GM19372 (cell line): Measurements from ENCODE around the gene ANKRD34C.

Experiments used
- ATAC-seq: cut with Tn5 transposase; IDR thresholded peaks from one replicate; pipeline ENCODE4 v1.9.1; 2021; ENCODE audit warnings: mild to moderate bottlenecking, low read depth, moderate library complexity; ENCODE audit not compliant: unreplicated experiment

ANKRD34C gene

DNA sequence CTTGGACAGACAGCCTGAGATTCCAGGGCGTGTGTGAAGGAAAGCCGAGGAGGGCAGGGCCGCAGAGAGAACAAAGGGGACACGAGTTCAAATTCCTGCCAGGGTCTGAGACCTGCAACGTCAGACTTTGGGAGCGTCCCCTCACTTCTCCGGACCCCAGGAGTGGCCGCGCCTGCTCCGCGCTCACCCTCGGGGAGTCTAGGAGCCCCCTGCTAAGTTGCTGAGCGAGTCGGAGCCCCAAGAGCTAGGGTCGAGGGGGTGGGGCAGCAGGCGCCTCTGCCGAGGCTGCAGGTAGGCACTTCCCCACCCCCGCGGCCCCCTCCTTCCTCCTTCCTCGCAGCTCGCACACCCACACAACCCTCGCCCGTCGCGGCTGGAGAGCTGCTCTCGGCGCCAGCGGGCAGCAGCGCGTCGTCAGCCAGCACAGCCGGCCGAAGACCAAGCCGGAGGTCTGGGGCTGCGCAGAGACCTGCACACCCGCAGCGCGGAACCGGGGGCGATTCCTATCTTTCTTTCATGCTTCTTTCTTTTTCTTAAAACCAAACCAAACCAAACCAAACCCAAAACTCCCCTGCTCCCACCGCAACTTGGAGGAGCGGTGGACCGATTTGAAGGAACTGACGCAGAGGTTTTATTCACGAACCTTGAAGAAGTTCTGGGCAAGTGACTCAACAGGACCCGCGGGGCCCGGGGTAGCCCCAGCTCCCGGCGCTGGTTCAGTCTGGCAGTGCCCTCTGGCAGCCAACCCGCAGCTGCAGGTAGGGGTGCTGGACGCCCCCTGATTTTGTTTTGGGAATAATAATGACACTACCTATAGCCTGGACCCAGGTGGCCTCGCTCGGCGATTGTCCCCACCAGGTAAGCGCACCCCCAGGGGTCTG, at the start of gene ANKRD34C:
TSS of gene ANKRD34C (plus strand) at position 352 of the 881 bp plus-strand sequence. CDS start 10,563 bp downstream, outside the sequence.
- no peak for ATAC-seq

DNA sequence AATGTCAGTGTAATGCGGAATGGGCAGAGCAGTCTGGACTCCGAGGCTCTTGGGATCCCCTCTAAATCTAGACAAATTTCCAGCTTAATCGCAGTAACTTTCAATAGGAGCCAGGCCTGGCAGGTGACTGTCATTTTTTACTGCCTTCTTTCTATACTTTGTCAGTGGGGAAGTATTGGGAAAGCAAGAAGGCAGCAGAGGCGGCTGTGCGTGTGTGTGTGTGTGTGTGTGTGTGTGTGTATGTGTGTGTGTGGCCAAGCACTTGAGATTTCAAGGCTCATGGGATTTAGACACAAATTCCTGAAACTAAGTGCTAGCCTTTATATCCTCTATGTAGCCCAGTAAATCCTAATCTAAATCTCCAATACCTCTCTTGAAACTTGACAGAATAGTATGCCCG, 49.3 kb upstream of the ANKRD34C start:
- ATAC-seq = no peak

DNA sequence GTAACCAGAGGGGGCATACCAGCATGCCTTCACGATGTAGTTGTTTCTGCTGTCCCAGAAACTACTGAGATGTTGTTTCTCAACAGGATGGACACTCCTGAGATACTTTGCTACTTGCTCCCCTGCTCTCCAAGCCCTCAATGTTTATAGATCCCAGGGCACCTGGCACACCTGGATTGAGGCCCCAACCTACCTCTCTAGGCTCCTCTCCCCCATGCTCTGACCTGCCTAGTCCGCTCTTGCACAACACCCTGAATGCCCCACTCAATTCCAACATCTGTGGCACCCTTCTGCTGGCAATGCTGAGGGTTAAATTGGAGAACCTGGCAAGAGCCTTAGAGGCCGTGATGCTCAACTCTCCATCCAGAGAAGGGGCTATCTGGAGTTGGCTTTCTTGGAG, 42.5 kb upstream of the ANKRD34C start:
- ATAC-seq = no peak

DNA sequence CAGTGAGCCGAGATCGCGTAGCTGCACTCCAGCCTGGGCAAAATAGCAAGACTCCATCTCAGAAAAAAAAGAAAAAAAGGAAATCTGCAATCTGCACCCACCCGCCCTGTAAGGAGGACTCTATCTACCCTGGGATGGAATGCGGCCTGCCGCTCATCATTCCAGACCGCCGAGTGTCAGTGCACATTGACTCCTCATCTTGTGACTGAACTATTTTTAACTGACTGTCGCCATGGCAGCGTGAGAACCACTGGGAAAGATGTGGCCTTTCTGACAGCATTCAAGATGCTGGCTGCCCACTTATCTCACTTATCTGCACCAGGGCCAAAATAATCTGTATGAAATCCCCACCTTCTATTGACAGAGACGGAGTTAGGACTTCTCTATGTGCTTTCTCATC, 38.8 kb upstream of the ANKRD34C start:
- no peak for ATAC-seq

DNA sequence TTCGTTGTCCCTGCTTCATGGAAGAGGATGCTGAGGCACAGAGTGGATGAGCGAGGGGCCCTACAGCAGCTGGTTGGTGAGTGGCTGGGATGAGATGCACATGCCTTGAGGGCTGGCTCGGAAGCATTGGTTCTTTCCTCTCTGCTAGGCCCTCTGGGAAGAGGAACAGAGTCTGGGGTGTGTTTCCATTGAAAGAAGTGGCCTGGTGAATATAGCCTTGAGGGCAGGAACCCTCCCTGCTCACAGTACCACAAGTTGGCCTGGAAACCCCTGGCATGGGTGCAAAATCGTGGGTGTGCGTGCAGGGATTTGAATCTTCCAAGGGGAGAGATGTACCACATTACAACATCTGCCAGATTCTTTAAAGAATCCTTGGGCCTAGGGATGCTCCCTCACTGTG, 37.6 kb upstream of the ANKRD34C start:
- no peak for ATAC-seq

DNA sequence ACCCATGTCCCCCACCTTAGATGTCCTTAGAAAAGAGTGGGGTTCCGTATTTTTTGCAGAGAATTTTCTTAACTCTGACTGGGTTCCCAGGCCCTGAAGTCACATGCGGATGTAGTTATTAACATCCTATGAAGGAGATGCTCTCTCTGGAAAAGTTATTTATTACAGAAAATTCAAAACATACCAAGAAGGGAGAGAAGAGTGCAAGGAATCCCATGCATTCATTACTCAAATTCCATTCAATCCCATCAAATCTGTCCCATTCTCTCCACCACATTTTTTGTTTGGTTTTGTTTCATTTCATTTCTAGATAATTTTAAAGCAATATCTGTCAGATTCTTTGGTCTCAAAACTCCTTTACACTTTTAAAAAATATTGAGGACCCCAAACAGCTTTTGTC, 34.3 kb upstream of the ANKRD34C start:
- no peak for ATAC-seq

DNA sequence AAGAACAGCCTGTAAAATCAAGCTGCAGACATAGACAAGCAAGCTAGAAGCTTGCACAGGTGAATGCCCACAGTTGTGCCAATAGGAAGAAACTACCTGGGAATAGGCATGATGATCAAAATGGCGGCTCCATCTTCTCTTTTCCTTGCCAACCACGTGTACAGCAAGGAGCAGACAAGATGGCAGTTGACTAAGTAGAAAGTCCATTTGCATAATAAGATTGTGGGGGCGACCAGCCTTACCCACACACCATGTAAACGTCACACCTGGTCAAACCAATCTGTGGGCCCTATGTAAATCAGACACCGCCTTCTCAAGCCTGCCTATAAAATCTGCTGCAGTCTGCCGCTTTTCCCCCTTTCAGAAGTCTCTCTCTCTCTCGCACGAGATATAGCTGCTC, 25.1 kb upstream of the ANKRD34C start:
- no peak for ATAC-seq

DNA sequence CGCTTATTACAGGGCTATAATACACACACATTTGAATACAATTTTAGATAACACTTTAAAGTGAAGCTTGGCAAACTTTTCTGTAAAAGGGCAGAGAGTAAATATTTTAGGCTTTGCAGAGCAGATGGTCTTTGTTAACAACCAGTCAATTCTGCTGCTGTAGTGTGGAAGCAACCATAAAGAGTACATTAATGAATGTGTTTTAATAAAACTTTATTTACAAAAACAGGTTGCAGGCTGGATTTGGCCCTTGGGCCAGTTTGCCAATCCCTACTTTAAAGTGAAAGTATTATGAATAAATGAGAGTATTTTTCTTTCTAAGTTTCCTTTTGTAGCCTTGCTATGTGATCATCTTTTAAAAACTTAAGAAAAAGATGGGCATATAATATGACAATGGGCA, 20.7 kb upstream of the ANKRD34C start:
- no peak for ATAC-seq

DNA sequence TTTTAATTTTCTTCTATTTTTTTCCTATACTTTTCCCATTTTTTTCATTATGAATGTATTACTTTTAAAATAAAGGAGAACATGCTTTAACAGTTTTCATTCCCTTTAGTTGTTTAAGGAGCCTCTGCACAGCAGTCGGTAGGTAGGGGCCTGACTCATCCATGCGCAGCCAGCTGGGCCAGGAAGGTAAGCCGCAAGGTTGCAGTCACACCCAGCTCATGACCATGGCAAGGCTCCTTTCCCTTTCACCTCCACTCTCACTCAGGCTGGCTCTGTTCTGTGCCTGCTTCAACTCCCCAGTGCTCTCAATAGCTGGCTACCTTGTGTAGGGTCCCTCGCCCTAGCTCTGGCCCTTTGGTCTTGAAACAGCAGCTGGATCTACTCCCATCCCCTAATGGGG, 17.4 kb upstream of the ANKRD34C start:
- no peak for ATAC-seq

DNA sequence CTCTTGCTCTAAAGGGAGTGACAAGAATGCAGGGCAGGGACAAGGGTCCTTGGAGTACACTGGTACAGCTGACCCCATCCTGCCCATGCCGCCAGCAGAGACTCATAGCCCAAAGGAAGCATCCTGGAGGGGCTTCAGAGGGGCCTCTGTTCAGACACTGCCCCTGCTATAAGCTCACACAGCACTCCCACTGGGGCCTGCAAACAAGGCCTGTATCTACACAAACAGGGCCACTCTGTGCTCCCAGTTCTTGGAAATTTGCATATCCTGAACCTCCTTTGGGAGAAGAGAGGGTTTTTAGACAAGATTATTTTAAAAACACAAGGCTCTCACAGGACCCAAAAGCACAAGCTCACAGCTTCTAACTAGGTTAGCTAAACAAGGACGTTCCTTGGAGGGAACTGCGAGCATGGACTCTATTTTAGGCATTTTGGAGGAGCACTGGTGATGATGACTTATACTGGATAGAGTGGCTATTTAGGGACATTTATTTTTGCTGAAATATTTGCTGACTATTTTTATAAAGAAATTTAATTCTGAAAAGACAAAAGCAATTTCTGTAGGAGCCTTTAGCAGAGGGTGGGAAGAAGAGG, 16.4 kb upstream of the ANKRD34C start:
- no peak for ATAC-seq

DNA sequence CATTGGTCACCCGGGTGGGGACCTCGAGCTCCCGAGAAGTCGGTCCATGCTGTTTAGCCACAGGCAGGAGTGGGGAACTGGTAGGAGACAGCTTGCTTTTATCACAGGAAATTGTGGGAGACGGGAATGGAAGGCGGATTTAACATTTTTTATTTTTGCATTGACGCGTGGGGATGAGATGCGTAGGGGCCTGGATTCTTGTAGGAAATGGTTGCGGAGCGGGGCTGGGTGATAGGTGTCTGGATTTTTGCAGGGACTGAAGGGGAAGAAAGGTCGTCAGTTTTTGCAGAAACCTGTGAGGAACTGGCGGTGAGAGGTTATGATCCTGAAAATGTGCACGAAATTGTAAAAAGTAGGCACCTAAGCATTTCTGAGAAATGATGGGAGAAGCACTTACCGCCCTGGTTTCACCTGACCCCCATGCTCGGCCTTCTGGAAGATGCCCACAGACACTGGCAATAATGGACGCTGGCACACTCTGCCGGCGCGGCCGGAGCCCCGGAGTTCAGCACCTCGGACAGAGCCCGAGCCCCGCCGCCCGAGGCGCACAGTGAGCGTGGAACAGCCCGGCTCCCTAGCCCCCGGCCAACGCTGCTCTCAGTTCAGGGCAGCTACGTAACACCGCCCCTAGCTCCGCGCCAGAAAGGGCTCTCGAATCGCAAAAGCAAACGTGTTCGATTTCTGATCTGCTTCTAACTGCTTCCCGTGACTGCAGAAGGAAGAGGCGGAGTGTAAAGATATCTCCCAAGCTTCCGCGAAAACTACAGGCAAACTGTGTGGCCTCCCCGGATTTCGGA, 928 bp downstream of the ANKRD34C start:
- no peak for ATAC-seq

DNA sequence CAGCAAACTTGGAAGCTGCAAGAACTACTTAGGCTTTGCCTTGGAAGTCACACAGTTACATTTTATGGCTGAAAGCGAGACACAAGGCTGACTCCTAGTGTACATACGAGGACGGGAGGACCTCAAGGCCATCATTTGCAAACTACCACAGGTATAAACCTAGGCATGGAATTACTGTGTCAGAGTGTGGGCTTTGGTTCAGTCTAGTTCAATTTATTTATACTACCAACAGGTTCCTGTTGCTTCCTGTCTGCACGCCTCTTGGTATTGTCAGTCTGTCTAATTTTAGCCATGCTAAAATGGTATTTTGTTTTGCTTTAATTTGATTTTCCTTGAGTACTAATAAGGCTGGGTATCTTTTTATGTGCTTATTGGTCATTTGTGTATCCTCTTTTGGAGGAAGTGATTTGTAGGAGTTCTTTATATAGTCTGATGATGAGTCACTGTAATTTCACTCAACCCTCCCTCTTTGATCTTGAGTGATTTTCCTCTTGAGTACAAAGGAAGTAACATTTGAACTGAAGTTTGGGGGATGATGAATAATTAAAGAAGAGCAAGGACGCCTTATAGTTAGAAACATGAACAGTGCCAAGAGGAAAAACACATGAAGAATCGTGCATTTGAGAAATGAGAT, 8.2 kb downstream of the ANKRD34C start:
- no peak for ATAC-seq

DNA sequence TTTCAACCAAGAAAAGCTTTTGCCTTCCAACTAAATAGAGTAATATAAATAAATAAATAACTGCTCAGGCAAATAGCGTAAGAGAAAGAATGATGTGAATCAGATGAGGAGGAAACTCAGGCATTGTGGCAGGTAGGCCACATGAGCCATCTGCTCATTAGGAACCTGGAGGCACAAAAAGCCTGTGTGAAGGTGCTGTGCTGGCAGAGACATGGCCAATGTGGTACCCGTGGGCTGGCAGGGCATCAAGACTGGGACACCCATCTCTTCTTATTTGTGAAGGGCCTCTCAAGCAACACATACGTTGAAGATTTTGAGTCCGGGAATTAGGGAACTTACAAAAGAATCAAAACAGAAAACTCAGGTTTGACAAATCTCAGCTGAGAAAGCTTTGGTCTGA, 9.5 kb downstream of the ANKRD34C start:
- ATAC-seq = no peak

DNA sequence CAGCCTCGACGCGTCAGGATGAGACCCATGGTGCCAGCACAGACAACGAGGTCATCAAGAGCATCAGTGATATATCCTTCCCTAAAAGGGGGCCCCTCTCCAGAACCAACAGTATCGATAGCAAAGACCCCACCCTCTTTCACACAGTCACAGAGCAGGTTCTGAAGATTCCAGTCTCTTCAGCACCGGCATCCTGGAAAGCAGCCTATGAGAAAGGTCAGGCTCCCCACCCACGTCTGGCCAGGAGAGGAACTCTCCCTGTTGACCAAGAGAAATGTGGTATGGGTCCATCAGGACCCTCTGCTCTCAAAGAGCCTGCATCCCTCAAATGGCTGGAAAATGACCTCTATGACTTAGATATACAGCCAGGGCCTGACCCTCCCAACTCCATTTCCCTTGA, 11.6 kb downstream of the ANKRD34C start:
- no peak for ATAC-seq

DNA sequence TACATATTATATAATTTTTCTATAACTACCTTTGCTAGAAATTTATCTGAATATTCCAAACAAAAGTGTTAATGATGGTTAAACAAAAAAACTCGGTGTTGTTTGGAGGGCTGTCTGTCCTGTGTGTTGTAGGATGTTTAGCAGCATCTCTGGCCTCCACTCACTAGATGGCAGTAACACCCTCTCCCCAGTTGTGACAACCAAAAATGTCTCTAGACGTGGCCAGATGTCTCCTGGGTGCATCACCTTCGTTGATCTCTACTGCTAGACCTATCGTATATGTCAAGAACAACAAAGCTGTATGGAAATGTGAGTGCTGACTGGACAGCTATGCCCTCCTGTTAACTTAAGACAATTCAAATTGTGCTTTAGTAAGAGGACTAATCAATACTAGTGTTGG, 14.1 kb downstream of the ANKRD34C start:
- ATAC-seq = no peak

DNA sequence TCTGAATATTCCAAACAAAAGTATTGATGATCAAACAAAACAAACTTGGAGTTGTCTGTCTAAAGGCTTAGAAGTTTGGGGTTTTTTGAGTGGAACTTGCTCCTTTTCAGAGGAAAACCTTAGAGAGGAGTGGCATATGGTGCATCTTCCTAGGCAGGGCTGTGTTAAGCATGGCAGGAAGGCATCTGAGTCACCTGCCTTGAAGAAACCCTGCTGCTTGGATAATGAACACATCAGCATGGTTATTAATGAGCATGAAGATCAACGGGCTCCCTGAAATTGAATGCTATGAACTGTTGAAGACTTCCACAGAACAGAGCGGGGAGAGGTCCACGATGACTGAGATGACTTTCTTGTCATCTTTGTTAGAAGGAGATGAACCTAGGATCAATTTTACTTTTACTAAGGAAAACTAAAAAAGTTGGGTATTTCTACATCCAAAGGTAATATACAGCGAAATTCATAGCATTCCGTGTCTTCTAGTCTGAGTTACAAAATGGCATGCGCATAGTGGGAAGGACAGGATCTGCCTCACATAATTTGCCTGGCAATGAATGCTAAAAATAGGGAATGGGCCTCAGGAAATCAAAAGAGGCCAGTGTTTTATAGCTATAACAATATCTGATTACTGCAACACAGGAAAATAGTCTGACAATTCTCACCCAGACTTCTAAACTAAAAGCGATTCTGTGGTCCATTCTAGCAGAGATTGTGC, 16.8 kb downstream of the ANKRD34C start:
- no peak for ATAC-seq

DNA sequence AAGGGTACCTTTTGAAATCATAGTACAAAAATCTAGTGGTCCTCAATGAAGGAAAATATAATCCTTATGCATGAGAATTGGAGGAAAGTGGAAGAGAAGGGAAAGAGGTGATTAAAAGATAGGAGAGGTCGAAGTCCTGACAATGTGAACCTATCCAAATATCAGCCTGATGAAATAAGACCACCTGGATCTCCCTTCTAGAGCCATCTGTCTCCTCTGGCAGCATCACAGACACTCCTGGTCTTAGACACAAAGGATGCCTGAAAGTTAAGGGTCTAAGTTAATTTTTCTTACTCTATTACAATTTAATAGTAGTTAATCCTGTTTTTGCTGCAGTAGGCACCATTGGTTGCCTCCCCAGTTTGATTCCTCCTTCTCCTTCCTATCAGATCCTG, 17.3 kb downstream of the ANKRD34C start:
- no peak for ATAC-seq

DNA sequence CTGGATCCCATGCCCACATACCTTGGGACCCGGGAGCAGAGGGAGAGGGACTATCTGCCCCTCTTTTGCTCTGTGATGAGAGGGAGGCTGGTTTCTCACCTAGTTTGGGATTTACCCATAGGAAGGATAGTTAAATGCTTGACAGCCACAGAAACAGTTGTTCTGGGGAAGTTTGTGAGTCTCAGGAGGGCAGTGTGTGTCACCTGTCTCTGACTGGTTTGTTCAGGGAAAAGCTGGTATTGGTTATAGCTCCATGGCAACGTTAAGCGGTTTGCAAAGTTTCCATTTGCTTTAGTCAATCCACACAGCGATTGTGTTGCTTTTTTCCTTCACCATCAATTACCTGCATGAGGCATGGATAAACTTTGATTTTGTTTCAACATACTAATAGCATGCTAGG, 24.7 kb downstream of the ANKRD34C start:
- ATAC-seq = no peak

DNA sequence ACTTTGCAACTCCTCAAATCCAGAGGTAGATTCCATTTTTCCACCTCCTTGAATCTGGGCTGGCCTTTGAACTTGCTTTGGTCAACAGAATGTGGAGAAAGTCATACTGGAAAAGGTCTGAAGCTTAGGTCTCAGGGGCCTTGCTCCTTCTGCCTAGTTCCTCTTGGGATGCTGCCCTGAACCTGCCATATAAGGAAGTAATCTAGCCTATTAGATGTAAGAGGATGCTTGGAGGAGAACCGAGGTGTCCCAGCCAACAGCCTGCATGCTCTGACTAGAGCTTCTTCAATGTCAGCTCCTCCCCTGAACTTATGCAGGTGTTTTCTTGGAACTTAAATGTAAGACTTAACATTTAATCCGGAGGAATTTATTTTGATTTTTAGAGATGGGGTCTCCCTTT, 26.4 kb downstream of the ANKRD34C start:
- no peak for ATAC-seq

DNA sequence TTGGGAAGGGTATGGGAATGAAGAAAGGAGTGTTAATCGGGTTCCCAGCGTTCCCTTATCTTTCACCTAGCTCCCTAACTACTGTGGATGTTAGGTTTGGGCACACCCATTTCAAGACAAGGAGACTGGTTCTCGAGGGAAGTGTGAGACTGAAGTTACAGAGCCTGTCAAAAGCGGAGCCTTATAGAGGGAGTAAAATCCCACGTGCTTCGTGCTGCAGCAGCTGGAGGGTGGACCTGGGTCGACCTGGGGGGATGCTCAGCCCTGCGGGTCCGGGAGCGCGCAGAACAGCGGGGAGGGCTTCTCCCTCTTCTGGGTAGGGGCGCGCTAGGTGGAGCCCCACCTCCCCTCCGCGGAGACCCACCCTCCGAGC, 28.1 kb downstream of the ANKRD34C start:
- ATAC-seq = peak; percentile 29
